Lower leg skin (tissue), 4 donors: ENCODE measurements around the gene ABCF2. TPM values are rescaled to one million over a fixed set of nuclear protein-coding genes. Genes with fewer than 3 reads are reported as not detected.

Experiments used
- DNase-seq, 2 donors: peaks; one replicate each; pipeline ENCODE4 v3.0.0-alpha.2; 2019; ENCODE audit warnings: low spot score in 2 of 2
- H3K4me3 ChIP-seq: fragments of 200-600 bp; sonication (generic); 2 replicates; pipeline ENCODE4 v1.5.1; 2017; ENCODE audit warnings: mild to moderate bottlenecking, low read depth; ENCODE audit not compliant: poor library complexity, severe bottlenecking
- POLR2A ChIP-seq, 2 donors: fragments of 450-650 bp; IDR thresholded peaks; one replicate each; pipeline ENCODE4 v1.6.1; 2016 to 2017; ENCODE audit warnings: antibody characterized with exemption in 2 of 2, mild to moderate bottlenecking in 1 of 2, moderate library complexity in 1 of 2
- WGBS, 2 donors: methylation state at CpG; one replicate each; pipeline ENCODE4 v1.1.5; 2018; 5-methylcytosine and 5-hydroxymethylcytosine counted together
- intact Hi-C: fragments of 100-400 bp; cut with DNase I; formaldehyde crosslinking; loops from one replicate; pipeline ENCODE4 v1.15.0; 2023; ENCODE audit warnings: low total_unique reads
- total RNA-seq, 4 donors: library from RNA; depleted of rRNA; stranded (reverse); fragments of >200 nt; gene quantifications; one replicate each; pipeline ENCODE4 v1.1.0, GENCODE V29; 2016
- TF ChIP-seq, protein P1 (sequence below), 3 donors: fragments of 450-650 bp; IDR thresholded peaks; one replicate each; pipeline ENCODE4 v1.5.1; 2016; ENCODE audit warnings: antibody characterized with exemption in 3 of 3, mild to moderate bottlenecking in 3 of 3, moderate library complexity in 2 of 3

Gene ABCF2
- total RNA-seq, 4 donors from 2014 or later = 16.4 to 267 (median 29.1) TPM

DNA sequence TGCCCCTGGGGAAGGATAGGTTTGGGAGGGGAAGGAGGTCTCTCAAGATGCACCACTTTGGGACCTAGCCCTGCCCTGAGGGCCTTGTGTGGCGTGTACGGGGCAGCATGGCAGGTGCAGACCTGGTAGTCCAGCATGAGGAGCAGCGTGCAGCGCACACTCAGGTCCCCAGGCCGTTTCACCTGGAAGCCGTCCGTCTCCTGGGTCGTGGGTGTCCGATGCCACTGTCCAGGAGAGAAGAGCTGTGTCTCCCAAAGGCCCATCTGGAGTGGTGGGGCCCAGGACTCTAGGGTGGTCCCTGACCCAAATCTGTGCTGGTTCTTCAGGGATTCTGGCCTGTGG lies 14.7 kb upstream of the ABCF2 start:
- WGBS, 2 donors = 77 to 87% methylated on average over 9 of the region's 9 CpGs
- no peak for TF ChIP-seq POLR2A (IDR thresholded peaks at IDR 0.05)
- TF ChIP-seq, protein P1, sequence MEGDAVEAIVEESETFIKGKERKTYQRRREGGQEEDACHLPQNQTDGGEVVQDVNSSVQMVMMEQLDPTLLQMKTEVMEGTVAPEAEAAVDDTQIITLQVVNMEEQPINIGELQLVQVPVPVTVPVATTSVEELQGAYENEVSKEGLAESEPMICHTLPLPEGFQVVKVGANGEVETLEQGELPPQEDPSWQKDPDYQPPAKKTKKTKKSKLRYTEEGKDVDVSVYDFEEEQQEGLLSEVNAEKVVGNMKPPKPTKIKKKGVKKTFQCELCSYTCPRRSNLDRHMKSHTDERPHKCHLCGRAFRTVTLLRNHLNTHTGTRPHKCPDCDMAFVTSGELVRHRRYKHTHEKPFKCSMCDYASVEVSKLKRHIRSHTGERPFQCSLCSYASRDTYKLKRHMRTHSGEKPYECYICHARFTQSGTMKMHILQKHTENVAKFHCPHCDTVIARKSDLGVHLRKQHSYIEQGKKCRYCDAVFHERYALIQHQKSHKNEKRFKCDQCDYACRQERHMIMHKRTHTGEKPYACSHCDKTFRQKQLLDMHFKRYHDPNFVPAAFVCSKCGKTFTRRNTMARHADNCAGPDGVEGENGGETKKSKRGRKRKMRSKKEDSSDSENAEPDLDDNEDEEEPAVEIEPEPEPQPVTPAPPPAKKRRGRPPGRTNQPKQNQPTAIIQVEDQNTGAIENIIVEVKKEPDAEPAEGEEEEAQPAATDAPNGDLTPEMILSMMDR (IDR thresholded peaks at IDR 0.05) = no peak
- no peak for DNase-seq
- intact Hi-C loops = no loop called here
- no peak overlapping the region for H3K4me3 ChIP-seq

DNA sequence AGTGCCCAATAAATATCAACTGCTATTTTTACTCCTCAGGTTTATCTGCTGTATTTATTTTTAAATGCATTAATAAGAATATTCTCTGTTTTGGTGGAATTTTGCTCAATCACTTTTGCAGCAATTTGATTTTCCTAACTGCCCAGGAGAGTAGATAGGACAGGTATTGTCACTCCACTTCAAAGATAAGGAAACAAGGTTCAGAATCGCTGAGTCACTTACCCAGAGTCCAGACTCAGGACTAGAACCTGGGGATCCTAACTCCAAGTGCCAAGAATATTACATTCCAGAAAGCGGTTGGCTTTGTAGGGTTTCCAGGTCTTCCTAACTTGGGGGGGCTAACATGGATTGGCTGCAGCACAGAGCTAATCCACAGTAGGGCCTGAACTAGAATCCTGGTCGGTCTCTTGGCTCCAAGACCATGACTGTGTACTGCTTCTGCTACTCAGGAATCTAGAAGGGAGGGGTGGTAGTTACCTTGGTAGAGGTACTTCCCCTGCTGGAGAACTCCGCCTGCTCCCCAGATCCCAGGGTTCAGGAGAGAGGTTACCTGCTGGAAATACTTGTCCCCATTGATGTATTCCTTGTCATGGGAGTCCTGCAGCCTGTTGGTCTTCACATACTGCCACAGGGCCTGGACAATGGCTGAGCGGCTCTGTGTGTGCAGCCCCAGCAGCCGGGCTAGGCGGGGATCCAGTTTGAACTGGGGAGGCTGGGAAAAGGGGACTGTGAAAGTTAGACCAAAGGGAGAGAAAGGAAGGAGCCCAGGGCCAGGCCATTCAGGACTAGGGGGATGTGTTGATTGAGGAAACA lies 14.1 kb upstream of the ABCF2 start:
- no peak overlapping the region for H3K4me3 ChIP-seq
- no peak for TF ChIP-seq POLR2A (IDR thresholded peaks at IDR 0.05)
- TF ChIP-seq, protein P1 (IDR thresholded peaks at IDR 0.05) = no peak
- WGBS, 2 donors = 83 to 89% methylated on average over 7 of the region's 7 CpGs
- intact Hi-C loops = no loop called here
- DNase-seq = no peak

DNA sequence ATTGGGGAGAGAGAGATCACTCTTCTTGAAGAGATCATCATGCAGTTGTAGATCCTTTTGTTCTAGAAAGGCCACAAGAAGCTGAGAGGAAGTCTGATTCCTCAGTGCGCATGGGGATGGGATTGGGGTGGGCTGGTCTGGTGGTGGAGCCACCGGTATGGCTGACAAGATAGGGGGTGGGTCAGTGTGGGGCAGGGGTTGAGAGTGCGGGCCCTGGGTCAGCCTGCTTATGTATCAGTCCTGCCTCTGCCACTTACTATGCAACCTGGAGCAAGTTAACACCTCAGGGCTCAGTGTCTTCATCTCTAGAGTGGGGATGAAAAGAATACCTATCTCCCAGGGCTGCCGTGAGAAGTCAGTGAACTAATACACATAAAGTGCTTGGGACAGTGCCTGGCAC lies 13.5 kb upstream of the ABCF2 start:
- DNase-seq = no peak
- intact Hi-C loops = no loop called here
- WGBS, 2 donors = 80 to 81% methylated on average over 4 of the region's 4 CpGs
- H3K4me3 ChIP-seq = no peak overlapping the region
- TF ChIP-seq, protein P1 (IDR thresholded peaks at IDR 0.05) = no peak
- TF ChIP-seq POLR2A (IDR thresholded peaks at IDR 0.05) = no peak

DNA sequence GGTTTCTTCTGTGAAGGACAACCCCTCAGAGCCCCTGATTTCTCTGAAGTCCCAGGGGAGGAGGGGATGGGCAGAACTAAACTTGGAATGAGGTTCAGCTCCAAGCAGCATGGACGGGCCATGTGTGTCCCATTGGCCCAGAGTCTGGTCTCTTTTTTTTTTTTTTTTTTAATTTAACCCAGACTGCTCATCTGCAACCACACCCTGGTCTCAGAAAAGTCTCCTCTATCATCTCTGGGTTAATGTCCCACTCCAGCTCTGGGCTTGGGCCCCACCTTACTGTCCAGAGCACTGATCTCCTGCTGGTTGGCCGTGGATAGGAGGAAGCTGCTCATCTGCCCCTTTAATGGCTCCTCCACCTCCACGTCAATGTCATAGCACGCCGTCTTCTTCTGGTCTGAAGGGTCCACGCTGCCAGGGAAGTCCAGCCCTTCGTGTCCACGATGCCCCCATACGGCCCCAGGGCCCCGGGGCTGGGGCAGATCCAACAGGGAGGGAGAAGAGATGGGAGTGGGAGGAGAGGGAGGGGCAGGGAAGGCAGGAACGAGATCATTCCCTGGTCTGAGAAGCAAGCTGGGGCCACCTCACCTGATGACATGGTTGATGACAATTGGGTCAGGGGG lies 12.9 kb upstream of the ABCF2 start:
- no peak overlapping the region for H3K4me3 ChIP-seq
- 44 to 50% methylated on average over 11 of the region's 11 CpGs for WGBS, 2 donors
- intact Hi-C loops = no loop called here
- DNase-seq = peak in 1 of 2 donors; percentile 69
- no peak for TF ChIP-seq POLR2A (IDR thresholded peaks at IDR 0.05)
- TF ChIP-seq, protein P1 (IDR thresholded peaks at IDR 0.05) = no peak

DNA sequence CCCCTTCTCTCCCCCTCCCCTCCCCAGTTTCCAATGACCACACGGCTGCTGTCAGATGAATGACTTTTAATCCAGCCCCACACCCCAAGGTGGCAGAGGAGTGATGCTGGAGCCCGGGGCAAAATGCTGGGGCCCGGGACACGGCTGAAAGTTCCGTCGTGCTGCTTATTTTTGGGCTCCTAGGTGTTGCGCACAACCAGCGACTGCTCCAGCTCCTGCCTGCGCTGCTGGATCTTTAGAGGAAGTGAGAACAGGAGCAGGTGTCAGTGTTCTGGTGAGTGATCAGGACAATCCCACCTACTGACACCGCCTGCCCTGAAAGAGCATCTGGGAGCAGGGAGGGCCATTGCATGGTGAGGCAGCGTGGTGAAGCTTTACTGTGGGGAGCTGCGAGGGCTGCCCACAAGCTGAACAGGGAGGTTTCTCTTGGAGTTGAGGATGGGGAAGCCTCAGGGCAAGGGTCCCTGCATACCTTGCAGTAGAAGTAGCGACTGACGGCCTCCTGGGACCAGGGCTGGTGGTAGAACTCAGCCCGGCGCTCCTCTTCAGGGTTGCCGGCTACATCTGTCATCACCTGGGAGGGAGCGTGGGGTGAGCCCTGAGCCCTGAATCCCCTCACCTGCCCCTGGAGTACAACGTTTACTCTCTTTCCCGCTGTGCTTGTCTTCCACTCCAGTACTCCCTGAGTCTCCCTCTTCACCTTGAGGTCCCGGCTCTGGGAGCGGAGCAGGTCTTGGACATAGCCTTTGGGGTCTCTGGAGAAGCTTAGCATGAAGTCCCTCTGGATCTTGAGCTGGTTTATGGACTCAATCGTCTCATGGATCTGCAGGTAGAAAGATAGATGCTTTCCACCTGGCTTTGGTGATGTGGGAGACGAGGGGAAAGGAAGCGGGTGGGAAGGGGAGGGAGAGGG lies 12.2 kb upstream of the ABCF2 start:
- H3K4me3 ChIP-seq = no peak overlapping the region
- 88% methylated on average over 25 of the region's 25 CpGs for WGBS, 2 donors
- DNase-seq = peak in 1 of 2 donors; percentile 82
- TF ChIP-seq, protein P1 (IDR thresholded peaks at IDR 0.05) = no peak
- TF ChIP-seq POLR2A (IDR thresholded peaks at IDR 0.05) = no peak
- intact Hi-C loops = no loop called here
